ENCODE measurements around the gene FHOD3. TPM values are rescaled to one million over a fixed set of nuclear protein-coding genes. Genes with fewer than 3 reads are reported as not detected.
A peak's percentile ranks its signal among the peaks of the same experiment; 100 is the strongest.

Gene FHOD3
- total RNA-seq, 1 donor from 2014 or later = 346 TPM

GRCh38 chr18:36337679-36338402, 40.3 kb downstream of the FHOD3 start:
- Histone ChIP-seq H3K27ac (replicated peaks) (peak overlapping the region; percentile 84), H3K27me3 (ENCODE audit: low read depth) (no peaks in the 10 kb centered on the region), H3K36me3 (no peaks in the 10 kb centered on the region), H3K4me1 (peaks cover 56% of the 10 kb centered on the region), H3K9me3 (replicated peaks) (peaks cover 8% of the 10 kb centered on the region), H3K4me3 (no peak overlapping the region)
- DNase-seq = no peak
- intact Hi-C loops (cut with micrococcal nuclease) = no loop called here
- TF ChIP-seq CTCF (IDR thresholded peaks at IDR 0.05; ENCODE audit: borderline replicate concordance) = no peak

DNA sequence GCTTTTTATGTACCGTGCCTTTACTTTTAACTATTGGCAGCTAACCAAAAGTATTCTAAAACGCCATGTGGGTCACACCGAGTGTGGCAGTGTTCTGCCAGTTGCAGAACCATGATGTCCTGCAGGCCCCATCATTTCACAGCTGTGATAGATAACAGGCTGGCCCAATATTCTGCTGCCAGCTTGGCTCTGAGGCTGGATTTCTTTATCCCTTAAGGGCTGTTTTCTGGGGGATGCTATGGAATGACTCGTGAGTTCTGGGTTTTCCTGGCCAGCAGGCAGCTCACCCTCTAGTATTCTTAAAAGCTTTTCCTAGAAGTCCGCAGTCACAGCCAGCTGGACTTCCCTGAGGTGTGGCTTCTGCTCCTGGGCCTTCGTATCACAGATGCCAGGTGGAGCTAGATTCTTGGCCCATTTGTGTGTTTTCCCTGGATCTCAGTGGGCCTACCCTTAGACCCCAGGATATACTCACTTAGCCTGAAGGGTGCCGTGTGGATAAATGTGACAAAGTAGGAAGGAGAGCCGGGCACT, 41.0 kb downstream of the FHOD3 start:
- H3K27ac ChIP-seq (replicated peaks) = peak overlapping the region; percentile 84
- no peaks in the 10 kb centered on the region for H3K36me3 ChIP-seq
- H3K27me3 ChIP-seq (ENCODE audit: low read depth) = no peaks in the 10 kb centered on the region
- peaks cover 52% of the 10 kb centered on the region for H3K4me1 ChIP-seq
- TF ChIP-seq CTCF (IDR thresholded peaks at IDR 0.05; ENCODE audit: borderline replicate concordance) = no peak
- DNase-seq = peak; percentile 40
- peak overlapping the region; percentile 17 for H3K4me3 ChIP-seq
- intact Hi-C loops (cut with micrococcal nuclease) = no loop called here
- H3K9me3 ChIP-seq (replicated peaks) = peaks cover 8% of the 10 kb centered on the region

DNA sequence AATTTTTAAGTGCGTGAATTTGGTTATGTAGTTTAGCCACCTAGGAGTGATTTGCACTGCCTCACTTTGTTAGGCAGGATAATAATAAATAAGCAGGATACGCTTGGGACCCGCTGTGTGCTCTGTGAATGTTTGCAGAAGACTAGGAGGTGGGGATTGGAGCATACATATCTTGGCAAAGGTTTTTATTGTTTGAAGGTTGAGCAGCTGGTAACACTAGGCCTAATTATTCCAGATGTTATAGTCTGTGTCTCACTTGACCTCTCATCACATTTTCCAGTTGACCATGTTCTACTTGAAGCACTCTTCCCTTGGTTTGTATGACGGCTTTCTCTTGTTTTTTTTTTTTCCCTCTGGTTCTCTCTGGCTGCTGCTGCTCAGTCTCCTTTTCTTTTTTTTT, 42.7 kb downstream of the FHOD3 start:
- Histone ChIP-seq H3K36me3 (no peaks in the 10 kb centered on the region), H3K27me3 (ENCODE audit: low read depth) (no peaks in the 10 kb centered on the region), H3K9me3 (replicated peaks) (peaks cover 8% of the 10 kb centered on the region), H3K4me3 (no peak overlapping the region), H3K27ac (replicated peaks) (no peak overlapping the region), H3K4me1 (peaks cover 42% of the 10 kb centered on the region)
- no peak for TF ChIP-seq CTCF (IDR thresholded peaks at IDR 0.05; ENCODE audit: borderline replicate concordance)
- no peak for DNase-seq
- intact Hi-C loops (cut with micrococcal nuclease) = no loop called here

DNA sequence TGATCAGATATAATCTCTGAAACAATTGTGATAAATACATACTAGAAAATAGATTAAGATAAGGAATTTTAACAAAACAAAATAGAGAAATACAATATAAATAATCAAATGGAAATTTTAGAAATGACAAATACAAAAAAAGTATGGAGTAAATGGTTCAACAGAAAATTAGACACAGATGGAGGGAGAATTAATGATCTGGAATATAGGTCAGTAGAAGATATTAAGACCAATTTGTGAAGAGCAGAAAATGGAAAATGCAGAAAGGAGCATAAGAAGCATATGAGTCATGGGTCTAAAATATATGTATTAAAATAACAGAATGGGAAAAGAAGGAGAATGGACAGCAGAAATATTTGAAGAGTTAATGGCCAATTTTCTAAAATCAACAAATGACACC, 44.4 kb downstream of the FHOD3 start:
- DNase-seq = no peak
- no peak overlapping the region for H3K4me3 ChIP-seq
- TF ChIP-seq CTCF (IDR thresholded peaks at IDR 0.05; ENCODE audit: borderline replicate concordance) = no peak
- H3K27ac ChIP-seq (replicated peaks) = no peak overlapping the region
- no peaks in the 10 kb centered on the region for H3K36me3 ChIP-seq
- intact Hi-C loops (cut with micrococcal nuclease) = no loop called here
- peaks cover 46% of the 10 kb centered on the region for H3K4me1 ChIP-seq
- no peaks in the 10 kb centered on the region for H3K27me3 ChIP-seq (ENCODE audit: low read depth)
- H3K9me3 ChIP-seq (replicated peaks) = peaks cover 8% of the 10 kb centered on the region

- no peak for TF ChIP-seq CTCF (IDR thresholded peaks at IDR 0.05; ENCODE audit: borderline replicate concordance)
- Histone ChIP-seq H3K4me3 (no peak overlapping the region), H3K27ac (replicated peaks) (no peak overlapping the region), H3K27me3 (ENCODE audit: low read depth) (no peaks in the 10 kb centered on the region), H3K4me1 (peaks cover 69% of the 10 kb centered on the region), H3K36me3 (no peaks in the 10 kb centered on the region), H3K9me3 (replicated peaks) (no peaks in the 10 kb centered on the region)
- DNase-seq = no peak
- intact Hi-C loops (cut with micrococcal nuclease) = no loop called here
Observed at GRCh38 chr18:36348331-36348730, 50.8 kb downstream of the FHOD3 start.

Data from left ventricle myocardium inferior (tissue), 1 donor.